ENCODE data around the gene MGAT4A.
A peak's percentile ranks its signal among the peaks of the same experiment; 100 is the strongest.
"Not testable (repeated sequence)": the region's sequence is repeated elsewhere in the genome, so short reads cannot be mapped to it uniquely, and the experiment has no call there.

MGAT4A gene

GRCh38 chr2:98607104-98607503 is 123.8 kb downstream of the MGAT4A start:
- no peak for DNase-seq (ENCODE audit: low spot score)

- no peak for DNase-seq (ENCODE audit: low spot score)
These were observed 124.5 kb downstream of the MGAT4A start for GRCh38 chr2:98606431-98606830.

GRCh38 chr2:98605076-98605475 is 125.9 kb downstream of the MGAT4A start:
- DNase-seq (ENCODE audit: low spot score) = no peak

GRCh38 chr2:98604547-98604946 is 126.4 kb downstream of the MGAT4A start:
- DNase-seq (ENCODE audit: low spot score) = no peak

DNA sequence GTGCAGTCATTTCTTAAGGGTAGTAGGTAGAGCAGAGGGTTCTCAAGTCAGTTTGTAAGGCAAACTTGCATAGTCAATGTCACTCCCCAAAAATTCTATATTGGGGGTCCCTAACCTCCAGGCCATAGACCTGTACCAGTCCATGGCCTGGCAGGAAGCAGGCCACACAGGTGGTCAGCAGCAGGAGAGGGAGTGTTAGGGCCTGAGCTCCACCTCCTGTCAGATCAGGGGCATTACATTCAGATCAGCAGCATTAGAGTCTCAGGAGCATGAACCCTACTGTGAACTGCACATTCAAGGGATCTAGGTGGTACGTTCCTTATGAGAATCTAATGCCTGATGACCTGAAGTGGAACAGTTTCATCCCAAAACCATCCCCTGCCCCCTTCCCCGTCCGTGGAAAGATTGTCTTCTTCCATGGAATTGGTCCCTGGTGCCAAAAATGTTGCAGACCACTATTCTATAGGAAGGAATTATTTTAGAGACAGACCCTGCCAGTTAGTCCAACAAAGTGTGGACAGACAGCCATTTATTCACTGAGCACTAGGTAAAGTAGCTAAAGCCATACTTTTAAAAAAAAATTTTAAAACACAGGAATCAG is 129.3 kb downstream of the MGAT4A start:
- DNase-seq (ENCODE audit: low spot score) = peak; percentile 69

DNA sequence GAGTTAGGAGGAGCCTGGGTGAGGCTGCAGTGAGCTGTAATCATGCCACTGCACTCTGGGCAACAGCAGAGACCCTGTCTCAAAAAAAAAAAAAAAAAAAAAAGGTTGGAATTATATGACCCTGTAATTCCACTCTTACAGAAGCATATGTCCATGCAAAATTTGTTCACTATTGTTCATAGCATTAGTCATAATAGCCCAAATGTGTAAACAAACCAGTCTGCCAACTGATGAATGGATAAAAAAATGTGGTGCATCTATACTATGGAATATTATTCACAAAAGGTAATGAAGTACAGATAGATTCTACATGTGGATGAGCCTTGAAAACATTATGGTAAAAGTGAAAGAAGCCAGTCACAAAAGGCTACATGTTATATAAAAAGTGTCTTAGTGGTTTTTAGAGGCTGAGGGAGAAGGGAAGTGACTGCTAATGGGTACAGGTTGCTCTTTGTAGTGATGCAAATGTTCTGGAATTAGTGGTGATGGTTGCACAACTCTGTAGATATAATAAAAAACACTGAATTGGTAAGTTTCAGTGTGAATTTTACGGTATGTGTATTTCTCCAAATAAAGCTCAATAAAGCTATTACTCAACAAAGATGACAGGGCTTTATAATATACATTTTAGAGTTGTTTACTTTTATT is 132.0 kb downstream of the MGAT4A start:
- DNase-seq (ENCODE audit: low spot score) = no peak

- not testable (repeated sequence) for DNase-seq (ENCODE audit: low spot score)
These were observed 136.3 kb downstream of the MGAT4A start for GRCh38 chr2:98594665-98595064.

DNA sequence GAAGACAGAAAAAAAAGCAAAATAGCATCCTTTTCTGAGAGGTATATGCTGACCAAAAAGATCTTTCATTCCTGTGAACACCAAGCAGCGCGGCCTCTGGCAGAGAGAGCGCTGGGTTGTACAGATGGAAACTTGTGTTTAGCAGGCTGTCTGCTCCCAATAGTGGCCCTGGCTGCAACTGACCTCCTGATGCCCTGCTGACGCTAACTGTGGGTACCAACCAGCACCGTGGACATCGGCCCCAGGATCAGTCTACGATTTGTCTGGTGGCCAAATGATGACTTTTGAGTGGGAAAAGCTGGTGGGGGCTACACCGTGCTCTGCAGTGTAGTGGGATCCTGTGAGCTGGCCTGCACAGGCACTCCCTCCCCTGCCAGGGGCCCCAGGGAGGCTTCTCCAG is 138.4 kb downstream of the MGAT4A start:
- no peak for DNase-seq (ENCODE audit: low spot score)

GRCh38 chr2:98589489-98589888 is 141.4 kb downstream of the MGAT4A start:
- DNase-seq (ENCODE audit: low spot score) = no peak

DNA sequence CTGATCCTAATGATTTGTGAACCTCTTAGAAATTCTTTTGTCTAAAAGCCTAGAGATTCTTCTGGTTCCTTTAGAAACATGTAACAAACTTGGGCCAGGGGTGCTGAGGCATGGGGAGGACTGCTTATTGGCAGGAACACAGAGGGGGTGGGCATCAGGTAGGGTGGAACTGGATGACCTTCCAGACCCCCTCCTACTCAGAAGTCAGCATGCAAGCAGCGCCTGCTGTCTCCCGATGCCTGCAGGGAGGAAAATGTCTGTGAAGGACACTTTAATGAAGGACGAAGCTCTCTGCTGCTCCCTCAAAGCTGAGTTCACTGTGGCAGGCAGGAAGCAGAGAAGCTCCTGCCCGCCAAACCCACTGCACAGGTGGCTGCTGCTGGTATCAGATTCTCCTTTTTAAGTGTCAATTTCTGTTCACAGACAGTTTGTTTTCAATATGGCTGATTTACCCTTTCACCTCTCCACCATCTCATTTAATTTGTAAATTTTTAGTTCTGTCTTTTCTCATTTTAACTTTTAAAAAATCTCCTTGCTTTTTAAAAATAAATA is 142.0 kb downstream of the MGAT4A start:
- no peak for DNase-seq (ENCODE audit: low spot score)

DNA sequence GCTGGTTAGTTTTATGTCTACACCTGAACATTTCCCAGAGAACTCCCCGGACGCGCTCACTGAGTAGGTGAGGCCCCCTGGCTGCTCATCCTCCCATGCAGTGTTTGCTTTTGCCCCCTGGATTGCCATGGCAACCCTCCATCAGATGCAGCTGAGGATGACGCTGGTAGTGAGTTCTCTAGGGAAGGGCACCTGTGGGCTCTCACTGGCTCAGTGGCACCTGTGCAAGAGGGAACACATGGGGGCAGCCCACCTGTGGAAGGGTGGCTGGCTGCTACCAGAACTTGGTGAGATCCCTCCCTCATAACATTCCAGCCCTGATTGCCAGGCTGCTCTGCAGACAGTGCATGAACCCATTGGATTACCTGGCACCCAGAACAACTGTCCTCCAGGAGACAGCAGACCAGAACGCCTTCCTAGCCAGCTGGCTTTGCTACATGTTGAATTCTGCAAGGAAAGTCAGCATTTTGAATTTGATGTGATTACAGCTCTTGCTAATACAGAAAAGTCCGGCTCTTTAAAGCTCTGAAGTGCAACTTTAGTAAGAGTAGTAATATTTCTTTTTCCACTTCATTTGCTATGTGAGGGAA is 144.3 kb downstream of the MGAT4A start:
- DNase-seq (ENCODE audit: low spot score) = no peak

DNA sequence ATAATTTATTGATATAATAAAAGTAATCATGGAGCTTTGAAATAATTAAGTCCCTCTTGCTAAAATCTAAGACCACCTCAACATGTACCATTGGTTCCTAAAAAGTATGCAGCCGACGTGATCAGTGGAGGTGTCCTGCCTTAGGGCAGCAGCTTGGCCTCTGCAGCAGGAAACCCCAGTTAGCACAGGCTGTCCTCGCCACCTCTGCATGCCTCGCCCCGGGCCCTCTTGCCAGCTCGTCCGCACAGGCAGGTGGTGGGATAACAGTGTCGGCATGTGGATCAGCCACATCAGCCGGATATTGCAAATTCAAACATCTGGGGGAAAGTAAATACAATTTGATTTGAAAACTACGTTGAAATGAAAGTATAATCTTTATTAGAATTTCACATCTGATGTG is 145.5 kb downstream of the MGAT4A start:
- DNase-seq (ENCODE audit: low spot score) = no peak

- DNase-seq (ENCODE audit: low spot score) = no peak
These were observed 146.9 kb downstream of the MGAT4A start for GRCh38 chr2:98583816-98584618.

DNA sequence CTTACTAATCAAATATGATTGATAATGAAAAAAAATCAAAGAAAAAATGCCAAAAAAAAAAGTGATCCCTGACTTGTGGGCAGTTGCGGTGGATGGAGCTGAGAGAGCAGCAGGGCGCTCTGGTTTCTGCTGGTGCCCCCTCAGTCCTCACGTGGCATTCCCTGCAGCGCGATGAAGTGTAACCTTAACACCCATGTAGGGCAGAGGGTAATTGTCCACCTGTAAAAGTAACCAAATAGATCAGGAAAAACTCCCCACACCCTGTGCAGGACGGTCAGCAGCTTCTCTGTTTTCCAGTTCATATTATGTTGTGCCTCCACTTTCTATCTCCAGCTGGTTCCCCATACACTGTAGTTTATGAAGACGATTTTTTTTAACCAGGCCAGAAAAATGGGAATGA is 147.7 kb downstream of the MGAT4A start:
- DNase-seq (ENCODE audit: low spot score) = no peak

- DNase-seq (ENCODE audit: low spot score) = no peak
These were observed 148.4 kb downstream of the MGAT4A start for GRCh38 chr2:98582523-98582922.

- no peak for DNase-seq (ENCODE audit: low spot score)
These were observed 150.2 kb downstream of the MGAT4A start for GRCh38 chr2:98580656-98581284.

DNA sequence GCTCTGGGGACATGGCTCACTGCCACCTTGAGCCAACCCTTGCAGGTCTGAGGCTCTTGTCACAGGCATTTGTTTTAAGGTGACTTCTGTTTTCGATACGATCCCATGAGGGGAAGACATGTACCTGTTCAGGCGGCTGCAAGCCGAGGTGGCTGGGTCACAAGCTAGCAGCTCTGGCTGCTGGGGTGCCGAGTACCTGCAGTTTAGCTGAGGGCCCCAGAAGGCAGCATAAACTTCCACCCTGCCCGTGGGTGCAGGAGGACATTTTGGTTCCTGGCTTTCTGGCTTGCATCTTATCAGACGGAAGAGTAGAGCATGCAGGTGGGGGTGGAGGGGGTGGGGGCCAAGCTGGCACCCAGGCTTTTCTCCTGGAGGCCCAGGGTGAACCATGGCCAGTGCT is 151.0 kb downstream of the MGAT4A start:
- DNase-seq (ENCODE audit: low spot score) = no peak

DNA sequence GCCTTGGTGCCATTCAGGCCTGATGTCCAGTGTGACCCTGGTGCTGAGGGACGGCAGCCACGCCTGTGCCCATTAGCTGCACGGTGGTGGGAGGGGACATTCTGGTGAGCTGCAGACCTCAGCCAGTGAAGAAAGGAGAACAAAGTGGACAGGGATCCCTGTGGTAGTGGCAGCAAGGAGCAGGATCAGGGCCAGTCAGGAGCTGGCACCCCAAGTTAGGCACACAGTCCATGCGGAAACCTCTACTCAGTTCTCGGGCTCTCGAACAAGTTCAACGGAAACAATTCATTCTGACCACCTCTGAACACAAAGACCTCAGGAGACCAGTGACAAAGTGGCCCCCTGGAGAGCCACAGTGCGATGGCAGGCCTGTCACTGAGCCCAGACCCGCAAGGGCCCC is 152.7 kb downstream of the MGAT4A start:
- no peak for DNase-seq (ENCODE audit: low spot score)

GRCh38 chr2:98577313-98577712 is 153.6 kb downstream of the MGAT4A start:
- no peak for DNase-seq (ENCODE audit: low spot score)

- DNase-seq (ENCODE audit: low spot score) = no peak
These were observed 154.1 kb downstream of the MGAT4A start for GRCh38 chr2:98576666-98577312.

DNA sequence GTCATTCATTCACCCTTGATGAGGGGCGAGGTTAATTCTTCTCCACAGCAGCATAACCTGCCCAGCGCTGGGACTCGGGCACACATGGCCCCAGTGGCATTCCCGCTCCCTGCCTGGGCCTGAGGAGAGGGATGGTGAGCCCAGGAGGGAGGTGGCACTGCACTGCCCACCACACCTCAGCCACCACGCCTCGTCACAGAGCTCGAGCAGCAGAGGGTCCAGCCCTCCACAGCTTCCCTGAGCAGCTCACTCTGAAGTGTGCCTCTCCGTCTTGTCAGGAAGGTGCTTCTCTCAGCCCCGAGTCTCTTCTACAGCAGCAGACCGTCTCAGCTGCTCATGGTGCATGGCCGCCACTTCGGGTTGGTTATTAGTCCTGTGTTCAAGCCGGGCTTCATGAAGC is 157.5 kb downstream of the MGAT4A start:
- DNase-seq (ENCODE audit: low spot score) = no peak

DNA sequence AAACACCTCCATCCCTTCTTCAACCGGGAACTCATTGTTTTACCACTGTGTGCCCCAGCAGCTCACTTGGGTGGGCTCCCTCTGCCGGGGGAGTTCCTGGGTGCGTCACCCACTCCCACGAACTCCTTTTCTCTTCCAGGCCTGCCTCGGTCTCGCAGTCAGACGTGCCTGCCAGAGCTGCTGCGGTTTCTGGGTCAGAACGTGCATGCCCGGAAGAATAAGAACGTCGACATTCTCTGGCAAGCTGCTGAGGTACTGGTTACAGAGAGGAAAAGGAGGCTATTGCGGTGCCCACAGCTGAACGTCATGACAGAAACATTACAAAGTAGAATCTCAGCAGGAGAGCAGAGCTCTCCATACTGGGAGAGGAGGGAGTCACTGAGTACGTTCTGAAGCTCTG is 158.3 kb downstream of the MGAT4A start:
- no peak for DNase-seq (ENCODE audit: low spot score)

All from iPS-NIHi11 (cell line).